K562 (cell line): ENCODE results near the gene GABBR1. TPM values are rescaled to one million over a fixed set of nuclear protein-coding genes. Genes with fewer than 3 reads are reported as not detected.

Experiments
- ATF4 ChIP-seq: fragments of 450-650 bp; formaldehyde crosslinking; IDR thresholded peaks from 2 replicates; pipeline ENCODE4 v1.4.0; 2022; ENCODE audit warnings: mild to moderate bottlenecking, moderate library complexity
- BHLHE40 ChIP-seq: IDR thresholded peaks from 2 replicates; pipeline ENCODE4 v1.6.1; 2011; ENCODE audit warnings: low read length, improper control_type of control experiment
- BRF1 ChIP-seq: IDR thresholded peaks from 3 replicates; pipeline ENCODE4 v1.6.1; 2011; ENCODE audit warnings: borderline replicate concordance, mild to moderate bottlenecking; ENCODE audit not compliant: insufficient read length; ENCODE audit errors: extremely low read depth
- E2F4 ChIP-seq: sonication (generic); formaldehyde crosslinking; IDR thresholded peaks from 2 replicates; pipeline ENCODE4 v1.8.0; 2022; ENCODE audit warnings: mild to moderate bottlenecking, low read depth, missing genetic modification reagents
- ESRRB ChIP-seq: fragments of 250-450 bp; sonication (Bioruptor Pico); IDR thresholded peaks from 2 replicates; pipeline ENCODE4 v1.5.0; 2020; ENCODE audit warnings: mild to moderate bottlenecking, moderate library complexity, borderline replicate concordance
- FOXK2 ChIP-seq, 2 experiments: fragments of 450-650 bp; IDR thresholded peaks in 1 of 2; conservative IDR thresholded peaks in 1 of 2; 2 replicates each; pipeline ENCODE4 v1.6.1; 2016; ENCODE audit warnings: low read depth in 2 of 2, mild to moderate bottlenecking in 1 of 2
- HNRNPLL ChIP-seq: fragments of 200-400 bp; formaldehyde crosslinking; IDR thresholded peaks from 2 replicates; pipeline ENCODE4 v1.6.1; 2017; ENCODE audit warnings: low read length, low read depth, mild to moderate bottlenecking; ENCODE audit not compliant: poor library complexity, severe bottlenecking
- KDM2B ChIP-seq: fragments of 250-450 bp; sonication (Bioruptor Pico); IDR thresholded peaks from 2 replicates; pipeline ENCODE4 v1.8.0; 2021; ENCODE audit warnings: mild to moderate bottlenecking, moderate library complexity
- MCM2 ChIP-seq: fragments of 450-650 bp; IDR thresholded peaks from 2 replicates; pipeline ENCODE4 v1.6.1; 2017; ENCODE audit warnings: low read depth, mild to moderate bottlenecking
- RAD51 ChIP-seq: fragments of 450-650 bp; IDR thresholded peaks from 2 replicates; pipeline ENCODE4 v1.7.1; 2016; ENCODE audit warnings: low read depth, mild to moderate bottlenecking, borderline replicate concordance
- SLC30A9 ChIP-seq: fragments of 250-450 bp; sonication (Bioruptor Pico); IDR thresholded peaks from 2 replicates; pipeline ENCODE4 v1.8.0; 2022; ENCODE audit warnings: mild to moderate bottlenecking, moderate library complexity
- THRAP3 ChIP-seq: fragments of 450-650 bp; IDR thresholded peaks from 2 replicates; pipeline ENCODE4 v1.6.1; 2016; ENCODE audit warnings: mild to moderate bottlenecking, inconsistent platforms, borderline replicate concordance
- TOE1 ChIP-seq, 2 experiments: fragments of 450-650 bp in 1 of 2; sonication (generic) in 1 of 2; formaldehyde crosslinking in 1 of 2; IDR thresholded peaks; 2 replicates each; pipeline versions ENCODE4 v1.7.1 to v1.8.0; 2016 to 2022; ENCODE audit warnings: borderline replicate concordance in 2 of 2, mild to moderate bottlenecking in 2 of 2, antibody characterized with exemption in 1 of 2, inconsistent platforms in 1 of 2, low read depth in 1 of 2, missing genetic modification reagents in 1 of 2, moderate library complexity in 1 of 2
- ZBTB40 ChIP-seq, 2 experiments: fragments of 450-650 bp in 1 of 2; sonication (generic) in 1 of 2; formaldehyde crosslinking in 1 of 2; IDR thresholded peaks; 2 replicates each; pipeline versions ENCODE4 v1.7.1 to v1.9.0; 2016 to 2022; ENCODE audit warnings: inconsistent platforms in 1 of 2, mild to moderate bottlenecking in 1 of 2, missing genetic modification reagents in 1 of 2
- ZNF311 ChIP-seq: fragments of 250-450 bp; sonication (Bioruptor Pico); IDR thresholded peaks from 2 replicates; pipeline ENCODE4 v1.4.0; 2020; ENCODE audit warnings: mild to moderate bottlenecking, moderate library complexity
- ZNF707 ChIP-seq: fragments of 250-450 bp; sonication (Bioruptor Pico); conservative IDR thresholded peaks from 2 replicates; pipeline ENCODE4 v1.8.0; 2022; ENCODE audit warnings: inconsistent platforms, mild to moderate bottlenecking, moderate library complexity
- polyA plus RNA-seq, 8 experiments: library from polyadenylated mRNA; depleted of rRNA in 4 of 8; stranded (reverse) in 5 of 8; unstranded in 3 of 8; fragments of >200 nt; fragmentation: Nextera tagmentation in 2 of 8; fragmentation: Illumina TruSeq in 1 of 8; extraction: Ambion mirVana in 2 of 8; extraction: Trizol in 1 of 8; gene quantifications; 2 replicates each; pipeline versions ENCODE4 v1.2.1 to v1.2.3, GENCODE V29; 2011 to 2014; ENCODE audit warnings: inconsistent platforms in 1 of 8, missing spikeins in 1 of 8
- total RNA-seq, 7 experiments: library from RNA; depleted of rRNA in 6 of 7; stranded (reverse); fragments of >200 nt in 6 of 7; fragmentation: Illumina TruSeq in 2 of 7; extraction: Trizol in 2 of 7; gene quantifications; 2 replicates each; pipeline versions ENCODE4 v1.2.1 to v1.2.3, GENCODE V29; 2011 to 2021; ENCODE audit warnings: low replicate concordance in 1 of 7

Gene GABBR1
- total and polyA plus RNA-seq, 9 of the 15 experiments (the other 6 are each of a cell fraction or from before 2014, with no cell fraction given), result 2.2 to 48.3 (median 20.8) TPM

- TF ChIP-seq ZBTB40 (IDR thresholded peaks at IDR 0.05), result peak; percentile 78
- TF ChIP-seq ZBTB40 (CRISPR knock-in tag; IDR thresholded peaks at IDR 0.05), result peak; percentile 36; the same call in 1 of the 2 replicates
- no peak for TF ChIP-seq MCM2
- TF ChIP-seq HNRNPLL, result no peak
- TF ChIP-seq RAD51, result no peak
- no peak for TF ChIP-seq THRAP3
- no peak for TF ChIP-seq BRF1
- no peak for TF ChIP-seq ZNF707 (CRISPR knock-in tag)
- TF ChIP-seq BHLHE40, result no peak
- no peak for TF ChIP-seq KDM2B (CRISPR knock-in tag)
- no peak for TF ChIP-seq ZNF311 (CRISPR knock-in tag)
- TF ChIP-seq E2F4 (CRISPR knock-in tag), result no peak
- no peak for TF ChIP-seq FOXK2 (conservative IDR thresholded peaks at IDR 0.05 in 1 of 2, IDR thresholded peaks at IDR 0.05 in 1 of 2; ENCODE audit: low read depth in 2 of 2)
- no peak for TF ChIP-seq TOE1 (IDR thresholded peaks at IDR 0.05; ENCODE audit: borderline replicate concordance)
- no peak for TF ChIP-seq TOE1 (CRISPR knock-in tag; IDR thresholded peaks at IDR 0.05; ENCODE audit: borderline replicate concordance, low read depth)
- no peak for TF ChIP-seq SLC30A9 (CRISPR knock-in tag)
- no peak for TF ChIP-seq ATF4 (CRISPR knock-in tag)
- no peak for TF ChIP-seq ESRRB (CRISPR knock-in tag)
Measured at GRCh38 chr6:29552512-29553051, 80.4 kb downstream of the GABBR1 start (continued).
